ENCODE data around the gene SENP1. TPM values are rescaled to one million over a fixed set of nuclear protein-coding genes. Genes with fewer than 3 reads are reported as not detected.

Gene SENP1
- total RNA-seq, 4 donors from 2014 or later, result 24.1 to 43.9 (median 32.4) TPM

DNA sequence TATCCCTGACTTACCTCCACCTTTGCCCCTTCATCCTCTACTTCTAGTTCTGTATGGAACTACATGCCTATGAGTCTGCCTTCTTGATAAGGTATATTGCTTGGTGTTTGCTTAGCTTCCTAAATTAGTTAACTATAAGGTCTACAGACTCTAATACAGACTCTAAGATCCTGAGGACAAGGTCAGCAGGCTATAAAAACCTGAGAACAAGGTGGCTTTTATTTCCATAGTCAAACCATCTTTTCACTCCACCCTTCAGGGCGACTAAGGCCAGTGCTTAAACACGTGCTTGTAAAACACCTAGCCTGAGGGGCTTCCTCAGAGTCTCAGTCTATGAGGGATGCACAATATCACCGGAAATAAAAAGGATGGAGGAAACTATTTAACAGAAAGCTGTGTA is 65.5 kb downstream of the SENP1 start:
- DNase-seq, result no peak
- intact Hi-C loops (cut with DNase I; ENCODE audit: low total_unique reads), result no loop called here
- H3K27me3 ChIP-seq, result no peaks in the 10 kb centered on the region
- H3K4me1 ChIP-seq, result no peaks in the 10 kb centered on the region
- H3K27ac ChIP-seq, result no peak overlapping the region
- no peaks in the 10 kb centered on the region for H3K9me3 ChIP-seq
- no peak overlapping the region for H3K4me3 ChIP-seq
- TF ChIP-seq POLR2A (IDR thresholded peaks at IDR 0.05), result no peak
- no peaks in the 10 kb centered on the region for H3K36me3 ChIP-seq

DNA sequence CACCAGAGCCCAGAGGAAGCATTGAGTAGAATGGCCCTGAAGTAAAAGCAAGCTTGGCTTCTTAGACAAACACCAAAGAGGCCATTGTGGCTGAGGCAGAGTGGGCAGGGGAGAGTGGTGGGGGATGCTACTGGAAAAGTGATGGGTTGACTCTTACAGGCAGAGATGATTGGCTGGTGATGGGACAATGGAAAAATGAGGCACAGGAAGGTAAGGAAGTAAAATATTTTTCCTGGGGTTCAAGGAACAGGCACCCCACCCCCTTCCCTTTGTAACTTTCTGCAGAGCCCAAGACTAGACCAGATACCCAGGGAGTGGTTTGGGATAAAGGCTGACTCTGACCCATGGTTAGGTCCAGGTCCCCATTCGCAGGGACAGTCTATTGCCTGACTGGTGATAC is 66.7 kb downstream of the SENP1 start:
- TF ChIP-seq POLR2A (IDR thresholded peaks at IDR 0.05), result no peak
- TF ChIP-seq, protein P1, sequence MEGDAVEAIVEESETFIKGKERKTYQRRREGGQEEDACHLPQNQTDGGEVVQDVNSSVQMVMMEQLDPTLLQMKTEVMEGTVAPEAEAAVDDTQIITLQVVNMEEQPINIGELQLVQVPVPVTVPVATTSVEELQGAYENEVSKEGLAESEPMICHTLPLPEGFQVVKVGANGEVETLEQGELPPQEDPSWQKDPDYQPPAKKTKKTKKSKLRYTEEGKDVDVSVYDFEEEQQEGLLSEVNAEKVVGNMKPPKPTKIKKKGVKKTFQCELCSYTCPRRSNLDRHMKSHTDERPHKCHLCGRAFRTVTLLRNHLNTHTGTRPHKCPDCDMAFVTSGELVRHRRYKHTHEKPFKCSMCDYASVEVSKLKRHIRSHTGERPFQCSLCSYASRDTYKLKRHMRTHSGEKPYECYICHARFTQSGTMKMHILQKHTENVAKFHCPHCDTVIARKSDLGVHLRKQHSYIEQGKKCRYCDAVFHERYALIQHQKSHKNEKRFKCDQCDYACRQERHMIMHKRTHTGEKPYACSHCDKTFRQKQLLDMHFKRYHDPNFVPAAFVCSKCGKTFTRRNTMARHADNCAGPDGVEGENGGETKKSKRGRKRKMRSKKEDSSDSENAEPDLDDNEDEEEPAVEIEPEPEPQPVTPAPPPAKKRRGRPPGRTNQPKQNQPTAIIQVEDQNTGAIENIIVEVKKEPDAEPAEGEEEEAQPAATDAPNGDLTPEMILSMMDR (IDR thresholded peaks at IDR 0.05), result no peak
- intact Hi-C loops (cut with DNase I; ENCODE audit: low total_unique reads), result no loop called here
- Histone ChIP-seq H3K9me3 (no peaks in the 10 kb centered on the region), H3K4me1 (no peaks in the 10 kb centered on the region), H3K36me3 (no peaks in the 10 kb centered on the region), H3K27me3 (no peaks in the 10 kb centered on the region), H3K4me3 (no peak overlapping the region), H3K27ac (no peak overlapping the region)
- no peak for DNase-seq

DNA sequence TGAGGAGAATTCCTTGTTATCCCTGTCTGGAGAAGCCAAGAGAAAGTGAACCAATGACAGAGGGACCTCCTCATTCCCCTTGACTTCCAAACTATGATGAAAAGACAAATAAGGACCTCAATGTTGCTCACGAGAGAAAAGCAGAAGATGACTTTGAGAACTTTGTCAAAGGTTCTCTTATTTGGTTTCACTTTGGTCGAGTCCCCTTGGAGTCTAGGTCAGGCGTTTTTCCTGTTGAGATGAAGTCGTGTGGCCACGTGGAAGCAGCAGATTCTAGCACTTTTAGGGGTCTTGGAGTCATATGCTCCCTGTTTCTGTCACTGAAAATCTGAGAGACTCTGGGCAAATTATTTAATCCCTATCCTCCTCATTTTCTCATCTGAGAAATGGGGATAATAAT is 67.8 kb downstream of the SENP1 start:
- intact Hi-C loops (cut with DNase I; ENCODE audit: low total_unique reads), result no loop called here
- TF ChIP-seq POLR2A (IDR thresholded peaks at IDR 0.05), result no peak
- TF ChIP-seq, protein P1 (IDR thresholded peaks at IDR 0.05), result no peak
- Histone ChIP-seq H3K27me3 (no peaks in the 10 kb centered on the region), H3K36me3 (no peaks in the 10 kb centered on the region), H3K4me3 (no peak overlapping the region), H3K27ac (no peak overlapping the region), H3K9me3 (no peaks in the 10 kb centered on the region), H3K4me1 (no peaks in the 10 kb centered on the region)
- DNase-seq, result no peak

DNA sequence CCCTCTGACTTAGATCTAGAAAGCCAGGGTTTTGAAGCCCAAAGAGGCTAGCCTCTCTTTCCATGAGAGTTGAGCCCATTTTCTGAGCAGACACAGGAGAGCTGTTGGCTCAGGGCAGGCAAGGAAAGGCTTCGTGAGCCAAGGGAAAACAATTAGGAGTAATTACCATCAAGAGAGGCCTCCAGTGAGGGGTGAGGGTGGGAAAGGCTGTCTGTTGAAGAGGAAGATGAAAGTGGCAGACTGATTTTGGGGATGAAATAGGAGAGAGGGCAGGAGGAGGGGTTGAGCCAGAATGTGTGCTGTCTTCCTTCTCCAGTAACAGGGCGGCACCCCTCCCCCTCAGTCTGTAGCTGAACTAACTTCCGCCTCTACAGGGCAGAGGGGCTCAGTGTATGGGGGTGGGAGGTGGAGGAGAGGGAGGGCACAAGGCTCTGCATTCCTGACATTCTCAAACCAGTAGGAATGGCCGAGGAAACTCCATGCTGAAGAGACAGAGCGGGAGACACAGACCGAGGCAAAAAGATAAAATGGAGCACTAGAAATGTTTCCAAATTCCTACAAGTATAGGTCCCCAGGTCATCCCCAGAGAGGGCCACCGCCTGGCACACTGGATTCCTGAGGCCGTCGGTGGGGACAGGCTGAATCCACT is 68.5 kb downstream of the SENP1 start:
- intact Hi-C loops (cut with DNase I; ENCODE audit: low total_unique reads), result no loop called here

DNA sequence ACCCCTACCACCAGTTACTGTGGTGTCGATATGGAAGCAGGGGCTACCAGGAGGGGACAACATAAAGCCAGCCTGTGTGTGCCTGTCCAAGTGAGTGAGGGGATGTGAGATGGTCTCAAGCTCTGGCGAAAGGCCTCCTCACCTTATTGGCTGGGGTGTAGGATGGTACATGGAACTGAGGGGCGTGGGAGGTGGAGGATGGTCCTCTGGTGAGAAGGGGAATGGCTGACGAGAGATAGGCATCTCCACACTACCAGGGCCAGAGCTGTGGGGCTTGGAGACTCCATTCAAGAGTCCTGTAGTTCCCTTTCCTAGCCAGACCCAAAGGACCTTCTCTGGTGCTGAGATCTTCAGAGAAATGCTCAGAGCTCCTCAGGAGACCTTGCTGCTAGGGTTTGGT is 69.1 kb downstream of the SENP1 start:
- TF ChIP-seq, protein P1 (IDR thresholded peaks at IDR 0.05), result no peak
- no peak for TF ChIP-seq POLR2A (IDR thresholded peaks at IDR 0.05)
- intact Hi-C loops (cut with DNase I; ENCODE audit: low total_unique reads), result no loop called here
- H3K4me3 ChIP-seq, result no peak overlapping the region

More for the DNA sequence above, 68.5 kb downstream of the SENP1 start:
- Histone ChIP-seq H3K9me3 (no peaks in the 10 kb centered on the region), H3K36me3 (no peaks in the 10 kb centered on the region), H3K4me1 (no peaks in the 10 kb centered on the region), H3K27me3 (no peaks in the 10 kb centered on the region), H3K4me3 (no peak overlapping the region), H3K27ac (no peak overlapping the region)
- no peak for DNase-seq
- no peak for TF ChIP-seq POLR2A (IDR thresholded peaks at IDR 0.05)
- TF ChIP-seq, protein P1 (IDR thresholded peaks at IDR 0.05), result no peak

More for the DNA sequence above, 69.1 kb downstream of the SENP1 start:
- Histone ChIP-seq H3K27ac (no peak overlapping the region), H3K9me3 (no peaks in the 10 kb centered on the region), H3K36me3 (no peaks in the 10 kb centered on the region), H3K27me3 (no peaks in the 10 kb centered on the region), H3K4me1 (no peaks in the 10 kb centered on the region)
- DNase-seq, result no peak

All from uterus (tissue), 4 donors.